GM12878 (cell line): ENCODE data around the gene DYNLL2.

Experiments
- ATF2 ChIP-seq: IDR thresholded peaks from 2 replicates; pipeline ENCODE4 v1.6.1; 2012; ENCODE audit warnings: low read length, inconsistent platforms
- BACH1 ChIP-seq: fragments of 450-650 bp; IDR thresholded peaks from 2 replicates; pipeline ENCODE4 v1.6.1; 2017; ENCODE audit warnings: mild to moderate bottlenecking, borderline replicate concordance
- EED ChIP-seq: sonication (generic); IDR thresholded peaks from 2 replicates; pipeline ENCODE4 v1.6.1; 2016; ENCODE audit warnings: antibody characterized with exemption, low read depth
- EGR1 ChIP-seq, 2 experiments: IDR thresholded peaks; 1 replicate in 1 of 2; 2 replicates in 1 of 2; pipeline ENCODE4 v1.6.1; 2011 to 2012; ENCODE audit warnings: low read depth in 2 of 2, low read length in 2 of 2, borderline replicate concordance in 1 of 2, mild to moderate bottlenecking in 1 of 2, moderate library complexity in 1 of 2
- EP300 ChIP-seq, 2 experiments: fragments of 150-350 bp in 1 of 2; IDR thresholded peaks; 2 replicates each; pipeline ENCODE4 v1.6.1; 2011 to 2012; ENCODE audit warnings: low read depth in 2 of 2, low read length in 2 of 2, borderline replicate concordance in 1 of 2, improper control_type of control experiment in 1 of 2, inconsistent platforms in 1 of 2; ENCODE audit not compliant: control insufficient read depth in 1 of 2
- ETV6 ChIP-seq, 2 experiments: fragments of 450-650 bp in 1 of 2; IDR thresholded peaks in 1 of 2; conservative IDR thresholded peaks in 1 of 2; 2 replicates each; pipeline ENCODE4 v1.6.1; 2014; ENCODE audit warnings: antibody characterized with exemption in 1 of 2, borderline replicate concordance in 1 of 2, low read depth in 1 of 2, mild to moderate bottlenecking in 1 of 2, moderate library complexity in 1 of 2
- HDGF ChIP-seq: fragments of 450-650 bp; IDR thresholded peaks from 2 replicates; pipeline ENCODE4 v1.6.1; 2016; ENCODE audit warnings: antibody characterized with exemption
- POLR2A ChIP-seq: IDR thresholded peaks from 2 replicates; pipeline ENCODE4 v1.6.1; 2011; ENCODE audit warnings: low read depth, mild to moderate bottlenecking, low read length
- POLR2AphosphoS5 ChIP-seq: IDR thresholded peaks from 2 replicates; pipeline ENCODE4 v1.6.1; 2011; ENCODE audit warnings: mild to moderate bottlenecking, low read length, inconsistent platforms
- TF ChIP-seq, protein P1 (sequence below), 3 experiments: IDR thresholded peaks in 2 of 3; conservative IDR thresholded peaks in 1 of 3; 2 replicates each; pipeline ENCODE4 v1.5.1; 2011; ENCODE audit warnings: low read depth in 3 of 3, low read length in 3 of 3, mild to moderate bottlenecking in 3 of 3, control low read depth in 2 of 3, moderate library complexity in 2 of 3, inconsistent platforms in 1 of 3, mixed read lengths in 1 of 3; ENCODE audit not compliant: control insufficient read depth in 2 of 3, insufficient read depth in 1 of 3; ENCODE audit errors: extremely low read depth in 1 of 3

- no peak for TF ChIP-seq POLR2A
- TF ChIP-seq HDGF = no peak
- TF ChIP-seq POLR2AphosphoS5 = no peak
- no peak for TF ChIP-seq ETV6 (conservative IDR thresholded peaks at IDR 0.05 in 1 of 2, IDR thresholded peaks at IDR 0.05 in 1 of 2; ENCODE audit: borderline replicate concordance in 1 of 2, low read depth in 1 of 2)
- TF ChIP-seq EED = no peak
- no peak for TF ChIP-seq EP300 (IDR thresholded peaks at IDR 0.05; ENCODE audit: borderline replicate concordance in 1 of 2, control insufficient read depth in 1 of 2, low read depth in 2 of 2, low read length in 2 of 2)
- TF ChIP-seq, protein P1, sequence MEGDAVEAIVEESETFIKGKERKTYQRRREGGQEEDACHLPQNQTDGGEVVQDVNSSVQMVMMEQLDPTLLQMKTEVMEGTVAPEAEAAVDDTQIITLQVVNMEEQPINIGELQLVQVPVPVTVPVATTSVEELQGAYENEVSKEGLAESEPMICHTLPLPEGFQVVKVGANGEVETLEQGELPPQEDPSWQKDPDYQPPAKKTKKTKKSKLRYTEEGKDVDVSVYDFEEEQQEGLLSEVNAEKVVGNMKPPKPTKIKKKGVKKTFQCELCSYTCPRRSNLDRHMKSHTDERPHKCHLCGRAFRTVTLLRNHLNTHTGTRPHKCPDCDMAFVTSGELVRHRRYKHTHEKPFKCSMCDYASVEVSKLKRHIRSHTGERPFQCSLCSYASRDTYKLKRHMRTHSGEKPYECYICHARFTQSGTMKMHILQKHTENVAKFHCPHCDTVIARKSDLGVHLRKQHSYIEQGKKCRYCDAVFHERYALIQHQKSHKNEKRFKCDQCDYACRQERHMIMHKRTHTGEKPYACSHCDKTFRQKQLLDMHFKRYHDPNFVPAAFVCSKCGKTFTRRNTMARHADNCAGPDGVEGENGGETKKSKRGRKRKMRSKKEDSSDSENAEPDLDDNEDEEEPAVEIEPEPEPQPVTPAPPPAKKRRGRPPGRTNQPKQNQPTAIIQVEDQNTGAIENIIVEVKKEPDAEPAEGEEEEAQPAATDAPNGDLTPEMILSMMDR (IDR thresholded peaks at IDR 0.05 in 2 of 3, conservative IDR thresholded peaks at IDR 0.05 in 1 of 3; ENCODE audit: control insufficient read depth in 2 of 3, extremely low read depth in 1 of 3, insufficient read depth in 1 of 3, low read depth in 3 of 3, low read length in 3 of 3) = no peak
- no peak for TF ChIP-seq BACH1
- no peak for TF ChIP-seq EGR1 (IDR thresholded peaks at IDR 0.05; ENCODE audit: borderline replicate concordance in 1 of 2, low read depth in 2 of 2, low read length in 2 of 2)
- TF ChIP-seq ATF2 = no peak
These were observed 30.7 kb downstream of the DYNLL2 start for GRCh38 chr17:58113947-58114346.
